GM10266 (cell line): ENCODE measurements around the gene SHROOM4.

Experiments used
- DNase-seq: peaks from one replicate; pipeline ENCODE4 v3.0.0; 2012; ENCODE audit errors: extremely low spot score
- TF ChIP-seq, protein P1 (sequence below): IDR thresholded peaks from 2 replicates; pipeline ENCODE4 v1.5.1; 2012; ENCODE audit warnings: mild to moderate bottlenecking, low read depth; ENCODE audit not compliant: control insufficient read depth, insufficient read depth; ENCODE audit errors: missing control alignments

The SHROOM4 gene

DNA sequence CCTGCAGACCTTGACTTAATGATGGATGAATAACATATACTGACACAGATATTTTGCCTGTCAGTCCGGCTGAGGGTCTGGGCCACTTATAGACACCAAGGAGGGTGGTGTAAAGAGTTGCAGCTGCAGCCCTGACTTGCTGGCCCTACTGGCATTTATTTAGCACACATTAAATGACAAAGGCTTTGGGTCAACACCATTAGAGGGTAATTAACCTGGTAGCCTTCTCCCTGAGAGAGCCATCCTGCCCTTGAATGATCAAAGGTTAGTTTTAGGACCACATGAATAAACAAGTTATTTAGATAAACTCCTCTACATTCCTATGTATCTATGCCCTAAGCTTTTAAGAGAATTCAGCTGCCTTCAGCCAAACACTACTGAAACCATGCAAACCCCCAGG, 232.6 kb downstream of the SHROOM4 start:
- no peak for DNase-seq
- TF ChIP-seq, protein P1, sequence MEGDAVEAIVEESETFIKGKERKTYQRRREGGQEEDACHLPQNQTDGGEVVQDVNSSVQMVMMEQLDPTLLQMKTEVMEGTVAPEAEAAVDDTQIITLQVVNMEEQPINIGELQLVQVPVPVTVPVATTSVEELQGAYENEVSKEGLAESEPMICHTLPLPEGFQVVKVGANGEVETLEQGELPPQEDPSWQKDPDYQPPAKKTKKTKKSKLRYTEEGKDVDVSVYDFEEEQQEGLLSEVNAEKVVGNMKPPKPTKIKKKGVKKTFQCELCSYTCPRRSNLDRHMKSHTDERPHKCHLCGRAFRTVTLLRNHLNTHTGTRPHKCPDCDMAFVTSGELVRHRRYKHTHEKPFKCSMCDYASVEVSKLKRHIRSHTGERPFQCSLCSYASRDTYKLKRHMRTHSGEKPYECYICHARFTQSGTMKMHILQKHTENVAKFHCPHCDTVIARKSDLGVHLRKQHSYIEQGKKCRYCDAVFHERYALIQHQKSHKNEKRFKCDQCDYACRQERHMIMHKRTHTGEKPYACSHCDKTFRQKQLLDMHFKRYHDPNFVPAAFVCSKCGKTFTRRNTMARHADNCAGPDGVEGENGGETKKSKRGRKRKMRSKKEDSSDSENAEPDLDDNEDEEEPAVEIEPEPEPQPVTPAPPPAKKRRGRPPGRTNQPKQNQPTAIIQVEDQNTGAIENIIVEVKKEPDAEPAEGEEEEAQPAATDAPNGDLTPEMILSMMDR = no peak

DNA sequence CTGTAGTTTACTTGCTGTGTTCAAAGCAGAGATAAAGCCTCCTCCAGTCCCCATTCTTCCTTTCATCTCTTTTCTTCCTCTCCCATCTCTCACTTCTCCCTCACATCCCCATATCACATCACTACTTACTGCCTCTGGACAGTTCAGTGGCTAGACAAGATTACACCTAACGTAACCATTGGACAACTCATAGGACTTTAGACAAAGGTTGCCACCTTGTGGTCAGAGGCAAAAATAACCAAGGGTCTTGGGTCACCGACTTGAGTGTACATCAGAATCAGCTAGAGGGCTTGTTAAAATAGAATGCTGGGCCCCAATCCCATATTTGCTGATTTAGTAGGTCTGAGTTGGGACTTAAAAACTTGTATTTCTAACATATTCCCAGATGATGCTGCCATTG, 234.0 kb downstream of the SHROOM4 start:
- peak; percentile 23 for DNase-seq
- TF ChIP-seq, protein P1 = peak; percentile 47

DNA sequence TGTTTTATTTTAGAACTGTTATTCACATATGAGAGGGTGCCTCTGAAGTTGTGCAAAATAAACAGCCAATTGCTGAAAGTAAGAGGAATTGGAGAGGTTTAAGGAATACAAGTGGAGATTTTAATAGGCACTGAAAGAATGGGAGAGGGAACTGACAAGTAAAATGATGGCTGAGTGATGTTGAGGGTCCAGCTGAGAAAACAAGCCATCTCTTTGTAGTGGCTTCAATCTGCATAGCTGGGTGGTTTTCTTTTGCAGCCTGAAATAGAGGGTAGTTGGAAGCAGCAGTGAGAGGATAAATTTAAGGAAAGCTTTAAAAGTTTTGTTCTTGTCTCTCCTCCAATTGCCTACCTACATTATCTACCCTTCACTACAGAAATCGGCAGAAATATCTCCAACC, 236.7 kb downstream of the SHROOM4 start:
- TF ChIP-seq, protein P1 = no peak
- DNase-seq = no peak

DNA sequence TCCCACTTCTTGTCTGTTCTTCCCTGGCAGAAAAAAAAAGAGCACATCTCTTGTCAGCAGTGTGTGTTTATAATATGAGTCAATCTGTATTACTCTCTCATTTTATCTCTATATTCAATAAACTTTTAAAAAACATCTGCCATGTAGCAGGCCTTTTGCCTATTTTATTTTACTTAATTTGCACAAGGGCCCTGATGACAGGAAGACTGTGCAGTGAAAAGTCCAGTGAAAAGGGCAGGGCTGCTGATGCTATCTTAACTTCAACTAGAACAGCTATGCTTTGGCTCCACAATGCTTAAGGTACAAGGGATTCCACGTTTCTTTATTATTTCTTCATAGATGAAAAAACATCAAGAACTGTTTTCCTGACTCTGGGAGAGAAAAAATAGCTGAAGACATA, 246.4 kb downstream of the SHROOM4 start:
- TF ChIP-seq, protein P1 = no peak
- no peak for DNase-seq

DNA sequence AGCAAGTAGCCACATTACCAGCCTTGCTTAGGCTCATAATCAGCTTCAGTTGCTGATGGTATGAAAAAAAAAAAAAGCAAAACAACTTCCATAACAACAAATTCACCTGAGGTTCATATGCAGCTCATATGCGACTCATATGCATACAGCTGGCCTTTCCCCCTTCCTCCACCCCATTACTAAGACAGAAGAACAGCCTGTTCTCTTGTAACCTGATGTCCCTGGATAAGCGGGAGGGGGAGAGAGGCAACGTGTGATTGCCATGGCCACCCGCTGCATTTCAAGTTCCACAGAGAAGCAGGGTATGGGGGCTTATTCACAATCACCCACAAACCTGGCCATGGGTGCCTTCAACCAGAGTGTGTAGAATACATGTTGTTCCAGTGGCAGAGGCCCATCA, 248.3 kb downstream of the SHROOM4 start:
- DNase-seq = no peak
- TF ChIP-seq, protein P1 = no peak
